ENCODE data around the gene GDF7. TPM values are rescaled to one million over a fixed set of nuclear protein-coding genes. Genes with fewer than 3 reads are reported as not detected.

Gene GDF7
- total RNA-seq, 1 donor from 2014 or later, result not detected

- no peak for TF ChIP-seq CTCF (conservative IDR thresholded peaks at IDR 0.05; ENCODE audit: low read depth, low read length)
- H3K4me3 ChIP-seq (ENCODE audit: low read depth, low read length), result no peak overlapping the region
- no peak for DNase-seq (ENCODE audit: low read depth)
Measured at GRCh38 chr2:20691076-20691734, 24.3 kb downstream of the GDF7 start.

DNA sequence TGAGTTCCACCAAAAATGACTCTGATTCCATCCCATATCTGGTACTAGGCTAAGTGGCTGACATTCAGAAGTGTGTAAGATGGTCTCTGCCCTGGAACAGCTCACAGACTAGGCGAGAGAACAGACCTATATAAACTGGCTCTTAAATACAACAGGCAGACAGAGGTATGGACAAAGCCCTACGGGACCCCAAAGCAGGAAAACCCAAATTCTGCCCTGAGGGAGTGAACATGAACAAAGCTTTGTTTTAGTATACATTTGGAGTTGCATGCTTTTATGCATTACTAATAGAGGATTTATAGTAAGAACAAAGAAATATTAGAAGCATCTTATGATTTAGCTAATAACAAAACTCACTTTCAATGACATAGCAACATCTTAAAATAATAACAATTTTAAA, 25.1 kb downstream of the GDF7 start:
- no peak for TF ChIP-seq CTCF (conservative IDR thresholded peaks at IDR 0.05; ENCODE audit: low read depth, low read length)
- H3K4me3 ChIP-seq (ENCODE audit: low read depth, low read length), result no peak overlapping the region
- no peak for DNase-seq (ENCODE audit: low read depth)

GRCh38 chr2:20693317-20693716, 26.4 kb downstream of the GDF7 start:
- no peak overlapping the region for H3K4me3 ChIP-seq (ENCODE audit: low read depth, low read length)
- DNase-seq (ENCODE audit: low read depth), result no peak
- no peak for TF ChIP-seq CTCF (conservative IDR thresholded peaks at IDR 0.05; ENCODE audit: low read depth, low read length)

GRCh38 chr2:20696366-20696765, 29.4 kb downstream of the GDF7 start:
- no peak for DNase-seq (ENCODE audit: low read depth)
- no peak overlapping the region for H3K4me3 ChIP-seq (ENCODE audit: low read depth, low read length)
- no peak for TF ChIP-seq CTCF (conservative IDR thresholded peaks at IDR 0.05; ENCODE audit: low read depth, low read length)

- no peak for DNase-seq (ENCODE audit: low read depth)
- TF ChIP-seq CTCF (conservative IDR thresholded peaks at IDR 0.05; ENCODE audit: low read depth, low read length), result no peak
- H3K4me3 ChIP-seq (ENCODE audit: low read depth, low read length), result no peak overlapping the region
Measured at GRCh38 chr2:20697322-20697934, 30.5 kb downstream of the GDF7 start.

- DNase-seq (ENCODE audit: low read depth), result no peak
- TF ChIP-seq CTCF (conservative IDR thresholded peaks at IDR 0.05; ENCODE audit: low read depth, low read length), result no peak
- no peak overlapping the region for H3K4me3 ChIP-seq (ENCODE audit: low read depth, low read length)
Measured at GRCh38 chr2:20698916-20699613, 32.1 kb downstream of the GDF7 start.
